Fibroblast of lung (primary cell): Measurements from ENCODE around the gene KCNJ11.

Experiments used
- CTCF ChIP-seq, 2 donors: IDR thresholded peaks in 1 of 2; conservative IDR thresholded peaks in 1 of 2; 1 replicate in 1 of 2; 2 replicates in 1 of 2; pipeline ENCODE4 v1.5.1; 2011 to 2012; ENCODE audit warnings: low read length in 2 of 2, control low read depth in 1 of 2, inconsistent platforms in 1 of 2, low read depth in 1 of 2, mild to moderate bottlenecking in 1 of 2
- EZH2 ChIP-seq: IDR thresholded peaks from 2 replicates; pipeline ENCODE4 v1.5.1; 2012; ENCODE audit warnings: low read length, control low read depth, mild to moderate bottlenecking; ENCODE audit errors: missing control alignments

GRCh38 chr11:17343257-17343656 lies 45.2 kb downstream of the KCNJ11 start:
- TF ChIP-seq CTCF (conservative IDR thresholded peaks at IDR 0.05 in 1 of 2, IDR thresholded peaks at IDR 0.05 in 1 of 2; ENCODE audit: low read depth in 1 of 2, low read length in 2 of 2) (no peak), EZH2 (no peak)
